Right lobe of liver (tissue), 4 donors: Measurements from ENCODE around the gene RPL22.

Source experiments
- CTCF ChIP-seq, 4 donors: fragments of 200-600 bp in 3 of 4; fragments of 450-650 bp in 1 of 4; IDR thresholded peaks; one replicate each; pipeline versions ENCODE4 v1.5.1 to v1.8.0; 2016 to 2022; ENCODE audit warnings: antibody characterized with exemption in 4 of 4, mild to moderate bottlenecking in 2 of 4
- POLR2A ChIP-seq: fragments of 450-650 bp; IDR thresholded peaks from one replicate; pipeline ENCODE4 v1.6.1; 2017; ENCODE audit warnings: antibody characterized with exemption, mild to moderate bottlenecking
- donor health status: DM: no; HTN: no; CAD: no.
- donor health status: DM: no; HTN: no; CAD: no.
- donor health status: DM: no; HTN: yes; CAD: no.

DNA sequence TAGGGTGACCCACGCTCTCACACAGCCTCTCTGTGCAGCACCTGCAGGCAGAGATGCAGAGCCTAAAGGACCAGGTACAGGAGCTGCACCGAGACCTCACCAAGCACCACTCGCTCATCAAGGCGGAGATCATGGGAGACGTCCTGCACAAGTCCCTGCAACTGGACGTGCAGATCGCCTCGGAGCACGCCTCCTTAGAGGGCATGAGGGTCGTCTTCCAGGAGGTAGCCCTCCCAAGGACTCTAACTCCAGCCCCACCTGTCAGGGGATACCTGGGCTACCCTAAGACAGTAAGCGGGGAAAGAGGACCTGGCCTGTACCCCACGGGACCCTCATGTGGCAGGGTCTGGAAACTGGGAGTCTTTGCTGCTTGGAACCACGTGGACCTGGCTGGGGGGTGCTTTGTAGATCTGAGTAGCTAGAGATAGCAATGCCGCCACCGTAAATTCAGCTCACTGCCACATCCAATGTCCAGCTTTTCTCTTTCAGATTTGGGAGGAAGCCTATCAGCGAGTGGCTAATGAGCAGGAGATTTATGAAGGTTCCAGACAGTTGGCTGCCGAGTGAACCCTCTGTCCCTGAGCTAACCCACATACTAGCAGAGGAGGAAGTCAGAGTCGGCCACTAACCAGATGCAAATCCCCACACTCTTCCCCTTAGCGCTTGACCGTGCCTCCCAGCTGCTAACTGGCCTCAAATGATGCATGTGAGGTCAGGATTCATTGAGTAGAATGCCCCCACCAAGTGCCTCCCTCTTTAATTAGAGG, 13.0 kb upstream of the RPL22 start:
- TF ChIP-seq CTCF (IDR thresholded peaks at IDR 0.05) (no peak), POLR2A (no peak)
